Endothelial cell of umbilical vein (primary cell): ENCODE data around the gene TMEM54. TPM values are rescaled to one million over a fixed set of nuclear protein-coding genes. Genes with fewer than 3 reads are reported as not detected.

Source experiments
- BruUV-seq: library from RNA; stranded (reverse); fragments of 400-500 nt; replicated peaks from 2 replicates; lab custom pipeline; 2021; lab: Mats Ljungman, UMichigan
- CTCF ChIA-PET: fragments of 300-600, 350-600 bp; sonication (Branson Sonifier 250); formaldehyde crosslinking; loops from one replicate; lab custom pipeline; 2021; ENCODE audit warnings: antibody characterized with exemption, inconsistent platforms; lab: Charles Lee
- POLR2A ChIA-PET: fragments of 300-600, 350-600 bp; sonication (Branson Sonifier 250); formaldehyde crosslinking; loops from one replicate; lab custom pipeline; 2021; ENCODE audit warnings: antibody characterized with exemption, inconsistent platforms; lab: Charles Lee
- DNase-seq: peaks from one replicate; pipeline ENCODE4 v3.0.0-alpha.2; 2011; ENCODE audit warnings: low read depth, low spot score
- FAIRE-seq: peaks from 2 replicates; lab custom pipeline; 2011; peaks lifted over from hg19 to GRCh38; lab: Jason Lieb, UNC
- H2AFZ ChIP-seq: 2 replicates; pipeline ENCODE4 v1.6.0; 2012; ENCODE audit warnings: low read depth, low read length, control low read depth, inconsistent platforms
- H3K27ac ChIP-seq: 2 replicates; pipeline ENCODE4 v1.5.1; 2011; ENCODE audit warnings: low read depth, mild to moderate bottlenecking, control low read depth, low read length, moderate library complexity; ENCODE audit not compliant: insufficient read depth
- H3K27me3 ChIP-seq, 2 experiments: 2 replicates each; pipeline versions ENCODE4 v1.6.0 to v1.6.1; 2011; ENCODE audit warnings: low read length in 2 of 2, mixed read lengths in 1 of 2; ENCODE audit not compliant: control insufficient read depth in 2 of 2, insufficient read depth in 2 of 2
- H3K36me3 ChIP-seq, 2 experiments: 2 replicates in 1 of 2; 3 replicates in 1 of 2; pipeline ENCODE4 v1.5.1; 2011; ENCODE audit warnings: low read length in 2 of 2, mild to moderate bottlenecking in 1 of 2, moderate library complexity in 1 of 2; ENCODE audit not compliant: control insufficient read depth in 2 of 2, insufficient read depth in 2 of 2; ENCODE audit errors: extremely low read depth in 1 of 2
- H3K4me1 ChIP-seq: 3 replicates; pipeline ENCODE4 v1.5.1; 2011; ENCODE audit warnings: mild to moderate bottlenecking, low read length; ENCODE audit not compliant: control insufficient read depth, insufficient read depth; ENCODE audit errors: extremely low read depth
- H3K4me2 ChIP-seq: 2 replicates; pipeline ENCODE4 v1.6.1; 2011; ENCODE audit warnings: low read length, control low read depth, mixed read lengths; ENCODE audit not compliant: insufficient read depth
- H3K4me3 ChIP-seq, 3 experiments: fragments of 200-600 bp in 1 of 3; sonication (generic), shearing (Covaris generic) in 1 of 3; replicated peaks in 1 of 3; 2 replicates each; pipeline ENCODE4 v1.5.1; 2011 to 2016; ENCODE audit warnings: control low read depth in 3 of 3, low read length in 3 of 3, mild to moderate bottlenecking in 2 of 3, inconsistent platforms in 1 of 3, low read depth in 1 of 3, moderate library complexity in 1 of 3; ENCODE audit not compliant: insufficient read depth in 1 of 3
- H3K79me2 ChIP-seq: 2 replicates; pipeline ENCODE4 v1.6.0; 2012; ENCODE audit warnings: low read length, inconsistent platforms; ENCODE audit not compliant: control insufficient read depth, insufficient read depth
- H3K9ac ChIP-seq: replicated peaks from 2 replicates; pipeline ENCODE3; 2011; ENCODE audit warnings: low read length, control low read depth; ENCODE audit not compliant: insufficient read depth; ENCODE audit errors: extremely low read depth
- H3K9me1 ChIP-seq: replicated peaks from 3 replicates; pipeline ENCODE4 v1.6.0; 2011; ENCODE audit warnings: mild to moderate bottlenecking, low read length; ENCODE audit not compliant: control insufficient read depth, insufficient read depth; ENCODE audit errors: extremely low read depth
- H3K9me3 ChIP-seq: replicated peaks from 2 replicates; pipeline ENCODE4 v1.5.1; 2012; ENCODE audit warnings: low read length, inconsistent platforms; ENCODE audit not compliant: control insufficient read depth, insufficient read depth
- H4K20me1 ChIP-seq: replicated peaks from 2 replicates; pipeline ENCODE3; 2011; ENCODE audit warnings: mild to moderate bottlenecking, low read length; ENCODE audit not compliant: control insufficient read depth, insufficient read depth; ENCODE audit errors: extremely low read depth
- EZH2 ChIP-seq: IDR thresholded peaks from 2 replicates; pipeline ENCODE4 v1.6.1; 2012; ENCODE audit warnings: borderline replicate concordance, low read depth, mild to moderate bottlenecking, moderate library complexity, low read length, inconsistent platforms; ENCODE audit not compliant: severe bottlenecking
- FOS ChIP-seq: IDR thresholded peaks from 2 replicates; pipeline ENCODE4 v1.6.1; 2011; ENCODE audit warnings: mild to moderate bottlenecking, low read length, moderate library complexity, borderline replicate concordance; ENCODE audit not compliant: insufficient read depth
- GATA2 ChIP-seq: IDR thresholded peaks from 2 replicates; pipeline ENCODE4 v1.7.0; 2011; ENCODE audit warnings: low read depth, mild to moderate bottlenecking, moderate library complexity, mixed read lengths, low read length; ENCODE audit not compliant: insufficient read length, insufficient read depth
- JUN ChIP-seq: IDR thresholded peaks from 2 replicates; pipeline ENCODE4 v1.6.1; 2011; ENCODE audit warnings: borderline replicate concordance, low read depth; ENCODE audit not compliant: insufficient read length, insufficient read depth
- MYC ChIP-seq: IDR thresholded peaks from one replicate; pipeline ENCODE4 v1.6.1; 2011; ENCODE audit warnings: mild to moderate bottlenecking, low read depth, low read length
- POLR2A ChIP-seq: IDR thresholded peaks from 2 replicates; pipeline ENCODE4 v1.6.1; 2012; ENCODE audit warnings: low read depth, mild to moderate bottlenecking, control low read depth, low read length
- POLR2AphosphoS5 ChIP-seq: IDR thresholded peaks from 2 replicates; pipeline ENCODE4 v1.6.1; 2012; ENCODE audit warnings: low read depth, mild to moderate bottlenecking, control low read depth, low read length, moderate library complexity; ENCODE audit not compliant: insufficient read depth
- dilution Hi-C: fragments of 300-500 bp; cut with MboI; formaldehyde crosslinking; loops from one replicate; pipeline ENCODE4 v1.15.0; 2019; ENCODE audit warnings: low sequenced_read_pairs; ENCODE audit not compliant: extremely low pct_ligation_motif_present
- intact Hi-C: fragments of 100-400 bp; cut with micrococcal nuclease; formaldehyde crosslinking; loops from one replicate; pipeline ENCODE4 v1.10.0; 2022
- polyA plus RNA-seq, 4 experiments: library from polyadenylated mRNA; depleted of rRNA in 3 of 4; stranded (reverse) in 3 of 4; unstranded in 1 of 4; fragments of >200 nt; gene quantifications; 2 replicates each; pipeline versions ENCODE4 v1.2.1 to v1.2.3, GENCODE V29; 2011 to 2012; ENCODE audit warnings: missing spikeins in 1 of 4
- total RNA-seq: library from RNA; stranded (reverse); gene quantifications from 2 replicates; pipeline ENCODE4 v1.2.3, GENCODE V29; 2021
- TF ChIP-seq, protein P1 (sequence below), 2 donors: IDR thresholded peaks; 1 replicate in 1 of 2; 2 replicates in 1 of 2; pipeline ENCODE4 v1.5.1; 2011; ENCODE audit warnings: low read length in 2 of 2, mild to moderate bottlenecking in 2 of 2, moderate library complexity in 2 of 2, control low read depth in 1 of 2, inconsistent platforms in 1 of 2, low read depth in 1 of 2; ENCODE audit not compliant: insufficient read depth in 1 of 2; ENCODE audit errors: extremely low read depth in 1 of 2
- TF ChIP-seq, protein P2 (sequence below): IDR thresholded peaks from 2 replicates; pipeline ENCODE4 v1.6.1; 2011; ENCODE audit not compliant: insufficient read depth, insufficient read length

The TMEM54 gene
- total and polyA plus RNA-seq, 2 donors (not counting 3 experiments of a cell fraction or from before 2014, with no cell fraction given): 23.6 to 77.2 TPM

DNA sequence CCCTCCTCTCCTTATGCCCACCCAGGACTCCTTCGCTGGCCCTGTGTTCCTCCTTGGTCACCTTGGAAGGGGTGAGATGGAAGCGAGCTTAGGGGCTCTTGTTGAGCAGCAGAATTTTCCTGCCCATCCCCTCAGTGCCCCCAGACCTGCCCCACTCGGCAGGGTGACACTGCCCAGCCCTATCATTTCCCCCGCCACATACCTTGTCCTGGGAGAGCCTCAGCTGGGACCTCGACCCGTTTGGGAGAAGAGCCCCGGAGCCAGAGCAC is 29.1 kb downstream of the TMEM54 start:
- no peaks in the 10 kb centered on the region for H3K9me1 ChIP-seq
- no peak overlapping the region for H3K9ac ChIP-seq
- no TSS peak for BruUV-seq
- H4K20me1 ChIP-seq: no peaks in the 10 kb centered on the region
- no peaks in the 10 kb centered on the region for H3K79me2 ChIP-seq
- FAIRE-seq (no peak), DNase-seq (no peak)
- H2AFZ ChIP-seq: no peak overlapping the region
- no peaks in the 10 kb centered on the region for H3K9me3 ChIP-seq
- no peak overlapping the region for H3K27ac ChIP-seq
- H3K36me3 ChIP-seq: no peaks in the 10 kb centered on the region
- TF ChIP-seq EZH2 (no peak), GATA2 (no peak), POLR2A (no peak), MYC (no peak), POLR2AphosphoS5 (no peak), JUN (no peak), FOS (no peak)
- TF ChIP-seq, protein P1, sequence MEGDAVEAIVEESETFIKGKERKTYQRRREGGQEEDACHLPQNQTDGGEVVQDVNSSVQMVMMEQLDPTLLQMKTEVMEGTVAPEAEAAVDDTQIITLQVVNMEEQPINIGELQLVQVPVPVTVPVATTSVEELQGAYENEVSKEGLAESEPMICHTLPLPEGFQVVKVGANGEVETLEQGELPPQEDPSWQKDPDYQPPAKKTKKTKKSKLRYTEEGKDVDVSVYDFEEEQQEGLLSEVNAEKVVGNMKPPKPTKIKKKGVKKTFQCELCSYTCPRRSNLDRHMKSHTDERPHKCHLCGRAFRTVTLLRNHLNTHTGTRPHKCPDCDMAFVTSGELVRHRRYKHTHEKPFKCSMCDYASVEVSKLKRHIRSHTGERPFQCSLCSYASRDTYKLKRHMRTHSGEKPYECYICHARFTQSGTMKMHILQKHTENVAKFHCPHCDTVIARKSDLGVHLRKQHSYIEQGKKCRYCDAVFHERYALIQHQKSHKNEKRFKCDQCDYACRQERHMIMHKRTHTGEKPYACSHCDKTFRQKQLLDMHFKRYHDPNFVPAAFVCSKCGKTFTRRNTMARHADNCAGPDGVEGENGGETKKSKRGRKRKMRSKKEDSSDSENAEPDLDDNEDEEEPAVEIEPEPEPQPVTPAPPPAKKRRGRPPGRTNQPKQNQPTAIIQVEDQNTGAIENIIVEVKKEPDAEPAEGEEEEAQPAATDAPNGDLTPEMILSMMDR (IDR thresholded peaks at IDR 0.05; ENCODE audit: extremely low read depth in 1 of 2, insufficient read depth in 1 of 2, low read depth in 1 of 2, low read length in 2 of 2): no peak
- TF ChIP-seq, protein P2, sequence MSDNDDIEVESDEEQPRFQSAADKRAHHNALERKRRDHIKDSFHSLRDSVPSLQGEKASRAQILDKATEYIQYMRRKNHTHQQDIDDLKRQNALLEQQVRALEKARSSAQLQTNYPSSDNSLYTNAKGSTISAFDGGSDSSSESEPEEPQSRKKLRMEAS: no peak
- CTCF ChIA-PET: interaction anchor here (0.7 to 3.3 kb wide), 15 partner anchors 9 to 471 kb away, joined by 3 to 32 read pairs (median 4); no protein-coding TSS in a partner anchor
- peaks cover 14 to 17% of the 10 kb centered on the region in 2 experiments for H3K27me3 ChIP-seq
- POLR2A ChIA-PET: no interaction called here
- no peak overlapping the region for H3K4me3 ChIP-seq
- intact Hi-C loops (loop anchor here (1.0 to 2.0 kb wide), 6 partner anchors 43 to 471 kb away; partner anchors contain the start of genes S100PBP and YARS1), dilution Hi-C loops (no loop called here)
- no peaks in the 10 kb centered on the region for H3K4me1 ChIP-seq
- no peak overlapping the region for H3K4me2 ChIP-seq
